ENCODE measurements around the gene CEBPG.

DNA sequence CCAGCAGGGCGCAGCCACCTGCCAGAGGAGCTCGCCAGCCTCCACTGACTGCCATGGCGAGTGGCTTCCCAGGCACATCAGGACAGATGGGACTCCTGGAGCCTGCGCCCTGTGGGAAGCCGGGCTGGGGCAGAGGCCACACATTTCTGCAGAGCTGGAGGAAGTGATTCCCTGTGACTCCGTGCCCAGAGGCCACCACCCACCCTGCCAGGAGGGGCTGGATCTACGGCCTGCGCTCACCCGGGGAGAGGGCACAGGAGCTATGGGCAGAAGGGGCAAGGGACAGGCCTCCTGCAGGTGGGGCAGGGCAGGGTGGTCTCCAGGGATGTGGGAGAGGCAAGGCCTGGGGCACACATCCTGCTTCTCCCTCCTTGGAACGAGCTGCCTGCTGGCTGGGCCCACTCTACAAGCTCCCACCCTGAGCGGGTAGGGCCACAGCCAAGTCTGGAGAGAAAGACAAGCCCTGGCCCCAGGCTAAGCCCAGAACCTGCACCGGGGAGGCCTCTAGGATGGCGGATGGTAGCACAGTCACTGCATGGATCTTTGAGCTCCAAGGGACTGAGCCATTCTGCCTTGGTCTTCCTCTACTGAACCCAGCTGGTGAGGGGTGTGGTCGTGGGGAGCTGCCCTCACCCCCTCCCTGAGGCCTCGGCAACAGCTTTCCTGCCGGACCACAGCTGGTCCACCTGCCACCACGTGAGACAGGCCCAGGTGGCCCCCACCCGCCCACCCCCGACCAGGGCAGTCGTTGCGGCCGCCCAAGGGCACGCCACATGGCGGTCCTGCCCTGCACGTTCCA is 40.6 kb downstream of the CEBPG start:
- TF ChIP-seq, protein P1, sequence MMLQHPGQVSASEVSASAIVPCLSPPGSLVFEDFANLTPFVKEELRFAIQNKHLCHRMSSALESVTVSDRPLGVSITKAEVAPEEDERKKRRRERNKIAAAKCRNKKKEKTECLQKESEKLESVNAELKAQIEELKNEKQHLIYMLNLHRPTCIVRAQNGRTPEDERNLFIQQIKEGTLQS (IDR thresholded peaks at IDR 0.05): no peak
- TF ChIP-seq EZH2 (IDR thresholded peaks at IDR 0.05) (no peak), CTCF (IDR thresholded peaks at IDR 0.05 in 2 of 3, conservative IDR thresholded peaks at IDR 0.05 in 1 of 3; ENCODE audit: borderline replicate concordance in 1 of 3, insufficient read depth in 1 of 3, low read depth in 2 of 3, low read length in 2 of 3) (no peak)
